DMS 273 (cell line): ENCODE data around the gene DMWD.
A peak's percentile ranks its signal among the peaks of the same experiment; 100 is the strongest.
"Not testable (repeated sequence)": the region's sequence is repeated elsewhere in the genome, so short reads cannot be mapped to it uniquely, and the experiment has no call there.

Experiments
- DNase-seq: peaks from one replicate; lab custom pipeline; 2025; ENCODE audit not compliant: unreplicated experiment; lab: John Stamatoyannopoulos, UW

The DMWD gene

GRCh38 chr19:45817010-45817724 lies 24.5 kb upstream of the DMWD start:
- DNase-seq, result peak; percentile 98

GRCh38 chr19:45816236-45817009 lies 23.8 kb upstream of the DMWD start:
- DNase-seq, result no peak

GRCh38 chr19:45815481-45816216 lies 23.0 kb upstream of the DMWD start:
- DNase-seq, result no peak

GRCh38 chr19:45814851-45815480 lies 22.3 kb upstream of the DMWD start, which contains the start of gene RSPH6A:
Gene RSPH6A, minus strand, starts transcription at chr19:45815308. Its CDS starts 132 bp downstream, at chr19:45815176.
- peak; percentile 38 for DNase-seq

- DNase-seq, result no peak
Observed at GRCh38 chr19:45814166-45814780, 21.6 kb upstream of the DMWD start.

- no peak for DNase-seq
Observed at GRCh38 chr19:45812297-45812696, 19.7 kb upstream of the DMWD start.

GRCh38 chr19:45809643-45810159 lies 17.1 kb upstream of the DMWD start:
- peak; percentile 96 for DNase-seq

- no peak for DNase-seq
Observed at GRCh38 chr19:45805719-45806118, 13.1 kb upstream of the DMWD start.

- DNase-seq, result no peak
Observed at GRCh38 chr19:45804959-45805230, 12.2 kb upstream of the DMWD start.

GRCh38 chr19:45804140-45804958 lies 11.7 kb upstream of the DMWD start:
- no peak for DNase-seq

- DNase-seq, result no peak
Observed at GRCh38 chr19:45801603-45802175, 9.0 kb upstream of the DMWD start.

- no peak for DNase-seq
Observed at GRCh38 chr19:45800070-45800553, 7.5 kb upstream of the DMWD start.

- not testable (repeated sequence) for DNase-seq
Observed at GRCh38 chr19:45799541-45799940, 6.9 kb upstream of the DMWD start.

- DNase-seq, result peak; percentile 84
Observed at GRCh38 chr19:45798995-45799517, 6.4 kb upstream of the DMWD start.

GRCh38 chr19:45794627-45795026 lies 2.0 kb upstream of the DMWD start:
- DNase-seq, result no peak

GRCh38 chr19:45793876-45794275 lies 1.2 kb upstream of the DMWD start:
- DNase-seq, result no peak

- DNase-seq, result no peak
Observed at GRCh38 chr19:45793178-45793564, 526 bp upstream of the DMWD start.

GRCh38 chr19:45791744-45792469 lies 738 bp downstream of the DMWD start:
- DNase-seq, result peak; percentile 58

GRCh38 chr19:45790942-45791341 lies 1.7 kb downstream of the DMWD start:
- no peak for DNase-seq
